HG02970 (cell line): ENCODE measurements around the gene CCN6.
"Not testable (repeated sequence)": the region's sequence is repeated elsewhere in the genome, so short reads cannot be mapped to it uniquely, and the experiment has no call there.

ENCODE experiments used
- ATAC-seq: cut with Tn5 transposase; IDR thresholded peaks from one replicate; pipeline ENCODE4 v1.9.1; 2021; ENCODE audit warnings: mild to moderate bottlenecking, moderate library complexity, moderate number of reproducible peaks; ENCODE audit not compliant: unreplicated experiment, low FRiP score

The CCN6 gene

GRCh38 chr6:112029045-112029822, 24.7 kb upstream of the CCN6 start:
- ATAC-seq, result no peak

GRCh38 chr6:112030206-112030960, 23.5 kb upstream of the CCN6 start:
- ATAC-seq, result no peak

GRCh38 chr6:112030961-112031660, 22.8 kb upstream of the CCN6 start:
- ATAC-seq, result no peak

- ATAC-seq, result no peak
Measured at GRCh38 chr6:112031960-112032359, 21.9 kb upstream of the CCN6 start.

GRCh38 chr6:112032728-112033127, 21.2 kb upstream of the CCN6 start:
- ATAC-seq, result no peak

- no peak for ATAC-seq
Measured at GRCh38 chr6:112033791-112034615, 19.9 kb upstream of the CCN6 start.

- no peak for ATAC-seq
Measured at GRCh38 chr6:112034616-112034995, 19.3 kb upstream of the CCN6 start.

- no peak for ATAC-seq
Measured at GRCh38 chr6:112036088-112036637, 17.7 kb upstream of the CCN6 start.

- ATAC-seq, result no peak
Measured at GRCh38 chr6:112037783-112038216, 16.1 kb upstream of the CCN6 start.

GRCh38 chr6:112038268-112038667, 15.6 kb upstream of the CCN6 start:
- no peak for ATAC-seq

- no peak for ATAC-seq
Measured at GRCh38 chr6:112038756-112039430, 15.0 kb upstream of the CCN6 start.

GRCh38 chr6:112039431-112039770, 14.5 kb upstream of the CCN6 start:
- no peak for ATAC-seq

- ATAC-seq, result no peak
Measured at GRCh38 chr6:112040956-112041355, 12.9 kb upstream of the CCN6 start.

GRCh38 chr6:112041535-112041934, 12.4 kb upstream of the CCN6 start:
- no peak for ATAC-seq

GRCh38 chr6:112043032-112044007, 10.6 kb upstream of the CCN6 start:
- peak; percentile 85 for ATAC-seq

GRCh38 chr6:112044196-112044595, 9.7 kb upstream of the CCN6 start:
- no peak for ATAC-seq

GRCh38 chr6:112044856-112045255, 9.0 kb upstream of the CCN6 start:
- ATAC-seq, result no peak

- not testable (repeated sequence) for ATAC-seq
Measured at GRCh38 chr6:112047523-112047922, 6.4 kb upstream of the CCN6 start.
